CD4-positive, alpha-beta T cell treated with Interleukin-15 for 4 hours (primary cell): Measurements from ENCODE around the gene PTTG1IP.
"Not testable (repeated sequence)": the region's sequence is repeated elsewhere in the genome, so short reads cannot be mapped to it uniquely, and the experiment has no call there.

Experiments used
- DNase-seq: peaks from one replicate; pipeline ENCODE4 v3.0.0-alpha.2; 2020; ENCODE audit warnings: low spot score

PTTG1IP gene, protein sequence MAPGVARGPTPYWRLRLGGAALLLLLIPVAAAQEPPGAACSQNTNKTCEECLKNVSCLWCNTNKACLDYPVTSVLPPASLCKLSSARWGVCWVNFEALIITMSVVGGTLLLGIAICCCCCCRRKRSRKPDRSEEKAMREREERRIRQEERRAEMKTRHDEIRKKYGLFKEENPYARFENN

DNA sequence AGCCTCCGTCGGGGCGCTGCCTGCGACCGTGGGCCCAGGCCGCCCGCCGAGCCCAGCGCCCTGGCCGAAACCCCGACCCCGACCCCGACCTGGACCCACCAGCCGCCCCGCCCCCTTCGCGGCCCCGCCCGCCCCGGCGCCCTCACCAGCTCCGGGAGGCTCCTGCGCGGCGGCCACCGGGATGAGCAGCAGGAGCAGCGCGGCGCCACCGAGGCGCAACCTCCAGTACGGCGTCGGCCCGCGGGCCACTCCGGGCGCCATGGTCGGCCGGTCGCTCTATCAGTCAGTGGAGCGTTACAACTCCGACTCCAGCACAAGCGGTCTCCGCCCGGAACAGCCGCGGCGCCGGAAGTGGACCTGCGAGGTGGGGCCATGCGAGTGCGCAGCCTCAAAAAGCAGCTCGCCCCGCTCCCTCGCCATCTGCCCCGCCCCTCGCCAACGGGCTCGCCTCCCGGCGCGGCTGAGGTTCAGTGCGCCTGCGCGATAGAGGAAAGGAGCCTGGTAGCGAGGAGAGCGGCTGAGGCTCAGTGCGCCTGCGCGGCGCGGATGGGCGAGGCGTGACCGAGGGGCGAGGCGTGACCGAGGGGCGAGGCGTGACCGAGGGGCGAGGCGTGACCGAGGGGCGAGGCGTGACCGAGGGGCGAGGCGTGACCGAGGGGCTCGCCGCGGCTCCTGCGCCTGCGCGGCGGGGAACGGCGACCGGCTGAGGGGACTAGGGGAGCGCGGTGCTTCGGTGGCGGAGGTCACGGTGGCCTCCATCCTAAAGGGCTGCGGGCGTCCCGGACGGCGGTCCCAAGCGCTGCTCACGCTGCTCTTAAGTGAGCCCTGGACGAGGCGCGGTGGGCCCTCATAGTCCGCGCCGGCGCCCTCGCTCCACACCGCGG, at the start of gene PTTG1IP:
Gene PTTG1IP (minus strand): TSS at position 335 of the 884 bp plus-strand sequence. CDS start 74 bp downstream, at position 261.
- DNase-seq, result peak; percentile 100

DNA sequence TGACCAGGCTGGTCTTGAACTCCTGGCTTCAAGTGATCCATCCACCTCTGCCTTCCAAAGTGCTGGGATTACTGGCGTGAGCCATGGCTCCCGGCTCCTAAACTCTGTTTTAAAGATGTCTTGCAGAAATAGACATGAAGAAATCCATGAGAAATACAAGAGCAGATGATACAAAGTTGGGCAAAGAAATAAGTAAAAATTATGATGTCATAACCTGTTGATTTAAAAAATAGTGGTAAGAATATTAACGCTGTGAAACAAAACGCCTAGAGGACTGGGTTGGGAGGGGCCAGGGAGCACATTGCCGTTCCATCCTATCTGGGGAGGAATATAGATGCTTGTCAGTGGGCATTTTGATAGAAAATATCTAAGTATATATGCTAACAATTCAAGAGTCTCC, 48.4 kb upstream of the PTTG1IP start:
- no peak for DNase-seq

DNA sequence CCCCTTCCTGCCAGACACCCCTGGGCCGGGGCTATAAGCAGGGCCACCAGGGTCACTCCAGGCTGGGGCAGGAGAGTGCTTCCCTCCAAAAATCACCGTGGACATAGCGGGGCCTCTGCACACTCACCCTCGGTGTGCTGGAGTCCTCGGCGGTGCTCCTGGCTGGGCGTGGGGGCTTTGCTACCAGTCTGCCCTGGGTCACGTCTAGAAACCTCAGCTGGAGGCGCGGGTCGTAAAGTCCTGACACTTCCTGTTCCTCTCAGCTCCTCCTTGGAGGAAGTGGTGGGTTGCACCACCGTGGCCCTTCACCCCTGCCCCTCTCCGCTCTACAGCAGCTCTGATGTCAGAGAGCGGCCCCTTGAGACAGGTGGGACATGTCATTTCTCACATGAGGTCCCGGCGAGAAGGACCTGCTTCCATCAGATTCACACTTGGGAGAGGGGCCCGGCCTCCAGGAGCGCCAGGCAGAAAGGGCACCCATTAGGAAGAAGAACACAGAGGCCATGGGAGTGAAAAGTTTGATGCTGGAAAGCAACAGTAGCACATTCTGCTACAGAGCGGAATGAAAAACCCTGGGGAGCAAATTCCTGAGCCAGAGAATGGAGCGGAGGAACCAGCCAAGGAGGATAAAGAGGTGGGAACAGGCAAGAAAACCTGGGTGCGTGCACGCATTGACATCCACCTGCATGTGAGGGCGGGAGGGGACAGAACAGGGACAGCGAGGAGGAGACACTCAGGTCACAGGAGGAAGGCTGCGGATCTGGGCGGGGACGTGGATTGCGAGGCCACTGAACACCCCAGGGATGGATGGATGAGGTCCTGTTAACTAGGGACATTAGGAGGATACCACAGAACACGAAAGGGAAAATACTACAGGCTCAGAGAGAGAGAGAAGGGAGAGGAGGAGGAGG, 47.5 kb upstream of the PTTG1IP start, which contains the start of gene ITGB2:
Gene ITGB2 (minus strand): TSS at position 206 of the 911 bp plus-strand sequence. CDS start 10,117 bp downstream, outside the sequence.
- peak; percentile 56 for DNase-seq

DNA sequence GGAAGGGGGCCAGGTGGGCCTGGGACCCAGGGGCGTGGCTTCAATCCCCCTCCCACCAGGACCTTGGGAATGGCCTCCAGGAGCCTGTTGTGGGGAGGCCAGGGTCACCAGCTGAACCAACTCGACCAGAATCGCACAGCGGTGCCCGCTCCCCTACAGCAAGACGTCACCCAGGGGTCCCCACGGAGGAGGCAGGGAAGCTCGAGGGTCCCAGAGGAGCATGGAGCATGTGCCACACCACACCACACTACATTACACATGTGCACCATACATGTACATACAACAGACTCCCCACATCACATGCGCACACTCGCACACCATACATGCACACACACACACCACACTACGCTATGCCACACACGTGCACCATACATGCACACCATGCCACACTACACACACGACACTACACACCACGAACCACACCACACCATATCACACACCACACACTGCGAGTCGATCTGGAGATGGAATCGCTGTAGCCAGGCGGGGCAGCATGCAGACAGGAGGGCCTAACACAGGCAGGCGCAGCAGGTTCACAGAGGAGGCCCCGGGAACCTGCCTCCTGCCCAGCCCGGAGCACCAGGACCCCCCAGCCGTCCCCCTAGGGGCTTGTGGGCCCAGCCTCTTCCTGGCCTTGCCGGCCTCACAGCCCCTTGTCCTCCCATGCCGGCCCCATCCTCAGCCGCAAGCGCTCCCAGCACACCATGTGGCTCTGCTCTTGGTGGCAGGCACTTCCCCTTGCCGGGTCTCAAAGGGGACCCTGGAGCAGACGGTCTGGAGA, 46.6 kb upstream of the PTTG1IP start:
- no peak for DNase-seq

DNA sequence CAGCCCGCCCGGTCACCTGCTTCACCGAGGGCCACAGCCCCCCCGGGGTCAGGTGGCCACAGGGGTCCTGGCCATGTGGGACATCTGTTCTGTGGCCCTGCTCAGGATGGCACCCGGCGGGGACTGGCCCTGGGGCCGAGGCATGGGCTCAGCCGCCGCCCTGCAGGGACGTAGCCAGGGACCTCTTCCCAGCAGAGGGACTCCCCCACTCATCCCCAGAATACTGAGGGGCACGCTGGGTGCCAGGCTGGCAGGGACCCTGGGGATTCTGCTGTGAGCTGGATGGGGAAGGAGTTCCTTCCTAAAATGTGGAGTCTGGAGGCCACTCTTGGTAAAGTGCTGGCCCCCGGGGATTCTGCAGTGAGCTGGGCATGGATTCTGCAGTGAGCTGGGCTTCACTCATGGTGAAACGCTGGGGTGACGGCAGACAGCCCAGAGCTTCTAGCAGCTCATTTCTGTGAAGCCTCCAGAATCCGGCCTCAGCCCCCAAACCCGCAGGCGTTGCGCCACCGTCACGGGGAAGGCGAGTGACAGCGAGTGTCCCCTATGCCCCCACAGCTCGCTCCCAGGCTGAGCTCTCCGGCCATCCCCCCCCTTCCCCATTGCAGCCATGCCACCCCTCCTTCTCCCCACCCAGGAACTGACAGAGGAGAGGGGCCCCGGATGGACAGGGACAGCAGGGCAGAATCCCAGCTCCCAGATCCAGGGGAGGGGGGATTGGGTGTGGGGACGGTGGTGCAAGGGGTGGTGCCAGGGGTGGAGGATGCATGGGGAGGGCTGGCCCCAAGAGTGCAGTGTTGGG, 45.8 kb upstream of the PTTG1IP start:
- DNase-seq, result no peak

DNA sequence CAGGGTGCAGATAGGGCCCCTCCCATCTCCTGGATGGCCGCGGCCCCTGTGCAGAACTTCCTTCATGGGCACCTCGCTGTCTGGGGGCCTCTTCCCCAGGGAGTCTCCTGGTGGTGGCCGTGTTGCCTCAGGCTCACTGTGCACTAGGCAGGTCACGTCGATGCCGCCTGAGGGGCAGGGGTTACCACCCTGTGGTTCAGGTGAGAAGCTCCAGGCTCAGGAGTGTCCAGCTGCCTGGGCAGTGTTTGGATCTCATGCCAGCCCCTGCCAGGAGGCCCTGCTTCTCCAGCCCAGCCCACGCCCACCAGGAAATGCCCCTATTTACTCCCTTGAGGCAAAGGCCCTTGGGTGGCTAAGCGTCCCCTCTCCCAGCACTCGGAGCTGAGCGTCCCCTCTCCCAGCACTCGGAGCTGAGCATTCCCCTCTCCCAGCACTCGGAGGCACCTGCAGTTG, 45.1 kb upstream of the PTTG1IP start:
- DNase-seq, result no peak

DNA sequence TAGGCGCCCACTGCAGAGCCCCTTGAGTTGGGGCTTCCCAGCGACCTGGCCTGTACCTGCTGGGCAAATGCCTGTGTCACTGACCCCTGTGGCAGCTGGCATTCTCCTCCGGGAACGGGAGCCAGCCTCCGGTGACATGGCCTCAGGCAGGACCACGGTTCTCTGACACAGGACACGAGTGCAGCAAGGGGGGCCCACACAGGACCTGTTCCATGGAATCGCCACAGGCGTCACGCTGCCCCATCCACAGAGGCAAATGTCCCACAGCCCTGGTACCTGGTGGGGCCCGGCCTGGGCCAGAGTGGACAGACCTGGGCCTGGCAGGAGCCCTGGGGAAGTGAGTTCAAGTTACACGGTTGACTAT, 44.6 kb upstream of the PTTG1IP start:
- DNase-seq, result no peak

DNA sequence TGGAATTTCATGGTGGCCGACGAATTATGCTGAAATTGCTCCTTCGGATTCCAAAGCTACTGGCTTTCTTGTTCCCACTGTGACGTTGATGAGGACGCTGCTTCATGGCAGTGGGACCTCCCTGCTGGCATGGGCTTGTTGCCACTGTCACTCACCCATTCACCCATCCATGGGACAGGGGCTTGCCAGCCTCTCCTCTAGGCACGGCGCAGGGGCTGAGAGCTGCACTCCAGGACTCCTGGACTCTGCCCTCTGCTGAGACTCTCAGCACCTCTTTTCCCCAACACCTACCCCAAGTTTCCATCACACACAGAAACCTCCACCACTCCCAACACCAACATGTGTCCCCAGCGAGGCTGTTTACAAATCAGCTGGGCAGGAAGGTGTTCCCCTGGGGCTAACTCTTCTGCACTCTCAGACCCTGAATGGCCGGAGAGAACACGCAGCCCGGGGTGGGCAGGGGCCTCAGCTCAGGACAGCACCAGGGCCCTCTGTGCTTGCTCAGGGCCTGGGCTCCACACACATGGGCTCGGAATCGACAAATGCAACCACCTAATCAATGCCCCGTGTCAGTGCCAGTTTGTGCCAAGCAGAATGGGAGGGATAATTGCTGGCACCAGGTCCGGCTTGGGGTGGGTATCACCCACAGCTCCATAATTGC, 44.1 kb upstream of the PTTG1IP start:
- no peak for DNase-seq

DNA sequence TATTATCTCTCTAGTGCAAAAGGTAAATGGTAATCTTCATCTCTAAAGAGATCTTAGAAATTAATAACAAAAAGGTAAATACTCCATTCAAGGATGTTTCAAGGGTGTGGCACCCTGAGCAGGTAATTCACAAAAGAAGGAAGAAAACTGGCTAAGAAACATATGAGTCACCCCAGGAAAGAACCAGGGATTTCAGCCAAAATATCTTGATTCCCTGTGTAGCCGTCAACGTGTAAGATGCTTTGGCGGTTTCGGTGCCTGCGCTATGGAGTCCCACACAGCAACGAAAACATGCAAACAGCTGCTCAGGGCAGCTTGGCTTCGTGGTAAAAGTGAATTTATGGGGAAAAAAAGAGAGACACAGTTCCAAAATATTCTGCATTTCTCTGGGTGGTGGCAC, 43.5 kb upstream of the PTTG1IP start:
- DNase-seq, result no peak

DNA sequence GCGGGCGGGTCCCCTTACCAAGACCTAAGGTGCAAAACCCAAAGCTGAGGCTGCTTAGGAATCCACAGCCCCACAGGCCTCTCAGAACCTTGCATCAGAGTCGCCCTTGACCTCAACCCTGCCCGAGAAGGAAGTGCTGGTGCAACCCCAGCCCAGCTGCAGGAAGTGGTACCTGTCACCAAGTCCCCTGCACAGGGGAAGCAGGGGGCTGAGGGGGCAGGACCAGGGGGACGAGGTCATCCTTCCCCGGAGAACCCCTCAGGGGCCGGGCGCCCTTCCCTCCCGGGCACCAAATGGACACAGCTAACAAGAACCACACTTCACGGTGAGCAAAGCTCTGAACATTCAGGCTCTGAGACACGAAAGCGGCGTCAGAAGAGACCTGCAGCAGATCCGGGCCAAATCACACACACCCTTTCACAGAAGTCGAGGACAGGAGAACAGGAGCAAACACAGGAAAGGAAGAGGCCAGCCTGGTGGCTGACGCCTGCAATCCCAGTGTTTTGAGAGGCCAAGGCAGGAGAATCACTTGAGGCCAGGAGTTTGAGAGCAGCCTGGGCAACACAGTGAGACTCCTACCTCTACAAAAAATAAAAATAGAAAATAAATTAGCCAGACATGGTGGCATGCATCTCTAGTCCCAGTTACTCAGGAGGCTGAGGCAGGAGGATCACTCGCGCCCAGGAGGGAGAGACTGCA, 40.8 kb upstream of the PTTG1IP start:
- peak; percentile 60 for DNase-seq

DNA sequence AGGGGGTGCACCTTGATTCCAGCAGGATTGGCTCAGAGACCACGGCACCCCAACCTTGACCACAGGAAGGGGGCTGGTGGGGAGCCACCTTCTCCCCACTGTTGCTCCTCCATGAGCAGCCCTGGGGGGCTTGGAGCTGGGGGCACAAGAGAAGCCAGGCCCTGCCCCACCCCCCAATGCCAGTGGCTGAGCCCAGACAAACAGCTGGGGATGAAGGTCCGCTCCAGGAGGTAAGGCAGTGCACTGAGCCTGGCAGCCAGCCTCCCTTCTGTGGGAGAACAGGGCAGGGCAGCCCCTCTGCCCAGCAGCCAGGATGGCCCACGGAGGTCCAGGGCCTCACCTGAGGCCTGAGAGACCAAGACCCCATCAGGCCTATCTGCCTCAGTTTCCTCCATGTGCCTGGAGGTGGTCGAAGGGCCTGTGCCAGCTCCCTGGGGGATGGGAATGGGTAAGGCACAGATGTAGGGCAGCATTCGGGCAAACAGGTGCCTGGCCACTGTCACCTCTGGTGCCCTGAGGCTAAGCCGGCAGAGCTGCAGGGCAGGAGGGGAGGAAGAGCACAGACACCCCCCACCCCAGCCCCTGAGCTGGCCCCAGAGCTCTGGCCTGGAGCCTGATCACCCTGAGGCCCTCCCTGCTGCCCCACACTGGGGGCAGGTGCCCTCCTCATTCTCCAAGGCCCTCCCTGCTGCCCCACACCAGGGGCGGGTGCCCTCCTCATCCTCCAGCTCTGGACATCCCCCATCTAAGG, 40.1 kb upstream of the PTTG1IP start:
- DNase-seq, result no peak

DNA sequence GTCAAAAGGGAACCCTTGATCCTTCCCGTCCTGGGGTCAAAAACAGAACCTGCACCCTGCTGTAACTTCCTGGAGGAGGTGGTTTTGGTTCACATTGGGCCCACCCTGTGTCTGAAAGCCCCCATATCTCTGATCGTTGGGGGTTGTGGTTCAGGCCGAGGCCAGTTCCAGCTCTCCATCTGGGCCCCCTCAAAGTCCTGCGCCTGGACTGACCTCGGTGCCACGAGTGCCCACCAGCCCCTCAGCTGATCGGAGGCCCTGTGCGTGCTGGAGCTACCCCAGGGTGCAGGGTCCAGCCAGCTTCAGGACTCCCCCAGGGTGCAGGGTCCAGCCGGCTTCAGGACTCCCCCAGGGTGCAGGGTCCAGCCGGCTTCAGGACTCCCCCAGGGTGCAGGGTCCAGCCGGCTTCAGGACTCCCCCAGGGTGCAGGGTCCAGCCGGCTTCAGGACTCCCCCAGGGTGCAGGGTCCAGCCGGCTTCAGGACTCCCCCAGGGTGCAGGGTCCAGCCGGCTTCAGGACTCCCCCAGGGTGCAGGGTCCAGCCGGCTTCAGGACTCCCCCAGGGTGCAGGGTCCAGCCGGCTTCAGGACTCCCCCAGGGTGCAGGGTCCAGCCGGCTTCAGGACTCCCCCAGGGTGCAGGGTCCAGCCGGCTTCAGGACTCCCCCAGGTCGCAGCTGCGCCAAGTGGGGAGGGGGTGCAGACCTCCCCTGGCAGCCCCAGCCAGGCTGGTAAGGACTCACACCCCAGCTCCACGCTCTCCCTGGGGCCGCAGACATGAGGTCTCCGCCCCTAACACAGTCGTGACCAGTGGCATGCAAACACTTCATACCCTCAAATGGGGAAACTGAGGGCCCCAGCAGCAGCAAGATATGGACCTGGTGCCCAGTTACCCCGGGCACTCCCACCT, 39.3 kb upstream of the PTTG1IP start:
- DNase-seq, result not testable (repeated sequence)

DNA sequence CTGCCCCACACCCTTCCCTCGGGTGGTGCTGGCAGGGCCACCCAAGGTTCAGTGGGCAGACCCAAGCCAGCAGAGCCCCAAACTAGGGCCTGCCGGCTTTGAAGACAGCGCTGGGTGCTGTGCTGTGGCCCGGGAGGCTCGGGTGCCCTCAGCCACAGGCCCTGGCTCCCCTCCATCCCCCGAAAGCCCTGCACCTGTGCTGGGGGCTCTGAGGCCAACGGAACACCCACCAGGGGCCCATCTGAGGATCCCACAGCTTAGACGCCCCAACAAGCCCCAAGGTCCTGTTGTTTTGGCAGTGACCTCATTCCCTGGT, 38.6 kb upstream of the PTTG1IP start:
- DNase-seq, result no peak

DNA sequence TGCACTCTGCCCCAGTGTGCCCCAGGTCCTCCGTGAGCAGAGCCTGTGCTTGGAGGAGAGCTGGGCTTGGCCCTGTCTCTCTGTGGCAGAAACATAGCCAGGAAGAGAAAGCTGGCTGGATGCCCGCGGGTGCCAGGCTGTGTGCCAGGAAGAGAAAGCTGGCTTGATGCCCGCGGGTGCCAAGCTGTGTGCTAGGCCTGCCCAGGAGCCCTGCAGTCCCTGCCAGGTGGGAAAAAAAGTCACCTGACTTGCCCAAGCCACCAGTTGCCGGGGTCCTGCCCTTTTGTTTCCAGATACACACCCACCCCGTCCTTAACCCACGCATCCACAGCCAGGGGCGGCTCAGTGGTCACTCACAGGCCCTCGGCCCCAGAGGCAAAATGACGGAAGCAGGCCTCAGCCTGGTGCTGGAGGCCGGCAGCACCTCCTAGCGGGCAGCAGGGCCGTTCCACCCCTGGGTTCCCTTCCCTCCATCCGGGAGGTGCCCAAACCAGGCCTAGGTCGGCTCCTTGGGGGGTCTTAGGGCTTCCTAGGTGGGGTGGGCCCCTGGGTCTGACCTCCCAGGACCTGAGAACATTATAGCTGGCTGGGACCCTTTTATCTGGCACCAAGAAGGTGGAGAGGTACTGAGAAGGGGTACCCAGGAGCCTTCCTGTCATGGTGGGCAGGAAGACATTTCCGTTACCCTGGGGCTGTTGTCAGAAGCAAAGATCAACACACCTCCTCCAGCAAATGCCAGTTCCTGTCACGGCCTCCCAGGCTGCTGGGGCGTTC, 38.1 kb upstream of the PTTG1IP start:
- DNase-seq, result peak; percentile 62

DNA sequence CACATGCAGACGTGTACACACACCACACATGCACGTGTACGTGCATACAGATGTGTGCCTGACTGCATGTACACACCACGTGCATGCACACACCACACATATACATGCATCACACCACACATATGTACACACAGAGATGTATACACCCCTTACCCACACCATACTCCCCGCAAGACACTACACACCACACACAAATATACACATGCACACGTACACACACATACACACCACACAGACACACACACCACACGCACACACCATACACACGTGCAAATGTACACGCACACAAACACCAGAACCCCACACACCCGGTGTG, 37.5 kb upstream of the PTTG1IP start:
- no peak for DNase-seq

DNA sequence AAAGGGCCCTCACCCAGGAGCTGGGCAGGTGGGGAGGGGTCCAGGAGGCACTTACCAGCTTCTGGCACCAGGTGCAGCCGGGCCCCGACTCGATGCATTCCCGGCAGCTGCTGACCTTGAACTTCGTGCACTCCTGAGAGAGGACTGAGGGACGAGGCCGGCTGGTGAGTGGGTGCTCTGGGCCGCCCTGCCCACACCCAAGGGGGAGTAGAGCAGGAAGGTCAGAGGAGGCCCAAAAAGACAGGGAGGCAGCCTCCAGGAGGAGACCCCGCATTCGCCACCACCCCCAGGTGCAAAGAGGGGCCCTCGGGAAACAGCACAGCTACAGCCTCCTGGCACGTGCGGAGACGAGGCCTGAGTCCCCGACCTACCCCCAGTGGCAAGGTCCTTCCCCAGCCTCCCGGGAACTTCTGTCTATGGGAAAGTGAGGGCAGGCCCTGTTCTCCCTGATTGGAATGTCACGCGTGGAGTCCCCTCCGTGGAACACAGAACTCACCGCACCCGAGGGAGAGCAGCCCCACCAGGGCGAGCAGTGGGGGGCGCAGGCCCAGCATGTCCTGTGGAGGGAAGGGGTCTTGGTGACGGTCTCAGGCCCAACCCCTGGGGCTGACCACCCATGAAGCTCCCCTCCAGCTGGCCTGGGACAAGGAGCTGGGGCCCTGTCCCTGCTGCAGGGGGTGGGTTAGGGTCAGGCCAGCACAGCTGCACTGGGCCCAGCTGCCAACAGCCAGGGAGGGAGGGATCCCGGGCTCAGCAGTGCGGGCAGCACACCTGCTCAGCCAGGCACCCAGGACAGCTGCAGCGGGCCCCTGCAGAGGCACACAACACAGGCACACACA, 37.0 kb upstream of the PTTG1IP start:
- DNase-seq, result no peak
